ENCODE measurements around the gene FAM89A.
"Not testable (repeated sequence)": the region's sequence is repeated elsewhere in the genome, so short reads cannot be mapped to it uniquely, and the experiment has no call there.

FAM89A gene

GRCh38 chr1:231035799-231036198 is 4.3 kb downstream of the FAM89A start:
- DNase-seq (ENCODE audit: low read depth in 2 of 3, low spot score in 1 of 3) = no peak

GRCh38 chr1:231032963-231033362 is 7.1 kb downstream of the FAM89A start:
- DNase-seq (ENCODE audit: low read depth in 2 of 3, low spot score in 1 of 3) = no peak

GRCh38 chr1:231029841-231030240 is 10.2 kb downstream of the FAM89A start:
- no peak for DNase-seq (ENCODE audit: low read depth in 2 of 3, low spot score in 1 of 3)

GRCh38 chr1:231029247-231029646 is 10.8 kb downstream of the FAM89A start:
- not testable (repeated sequence) for DNase-seq (ENCODE audit: low read depth in 2 of 3, low spot score in 1 of 3)

- DNase-seq (ENCODE audit: low read depth in 2 of 3, low spot score in 1 of 3) = no peak
Measured at GRCh38 chr1:231028682-231029081, 11.4 kb downstream of the FAM89A start.

- no peak for DNase-seq (ENCODE audit: low read depth in 2 of 3, low spot score in 1 of 3)
Measured at GRCh38 chr1:231027971-231028370, 12.1 kb downstream of the FAM89A start.

GRCh38 chr1:231027136-231027925 is 12.7 kb downstream of the FAM89A start:
- DNase-seq (ENCODE audit: low read depth in 2 of 3, low spot score in 1 of 3) = no peak

GRCh38 chr1:231026576-231026975 is 13.5 kb downstream of the FAM89A start:
- no peak for DNase-seq (ENCODE audit: low read depth in 2 of 3, low spot score in 1 of 3)

GRCh38 chr1:231023150-231023549 is 16.9 kb downstream of the FAM89A start:
- DNase-seq (ENCODE audit: low read depth in 2 of 3, low spot score in 1 of 3) = no peak

- not testable (repeated sequence) for DNase-seq (ENCODE audit: low read depth in 2 of 3, low spot score in 1 of 3)
Measured at GRCh38 chr1:231022543-231022942, 17.5 kb downstream of the FAM89A start.

- DNase-seq (ENCODE audit: low read depth in 2 of 3, low spot score in 1 of 3) = no peak
Measured at GRCh38 chr1:231021540-231022031, 18.5 kb downstream of the FAM89A start.

GRCh38 chr1:231020816-231021215 is 19.2 kb downstream of the FAM89A start:
- no peak for DNase-seq (ENCODE audit: low read depth in 2 of 3, low spot score in 1 of 3)

- DNase-seq (ENCODE audit: low read depth in 2 of 3, low spot score in 1 of 3) = no peak
Measured at GRCh38 chr1:231020139-231020601, 19.9 kb downstream of the FAM89A start.

GRCh38 chr1:231019711-231020110 is 20.3 kb downstream of the FAM89A start:
- DNase-seq (ENCODE audit: low read depth in 2 of 3, low spot score in 1 of 3) = no peak

- no peak for DNase-seq (ENCODE audit: low read depth in 2 of 3, low spot score in 1 of 3)
Measured at GRCh38 chr1:231016966-231017365, 23.1 kb downstream of the FAM89A start.

GRCh38 chr1:231016234-231016633 is 23.8 kb downstream of the FAM89A start:
- no peak for DNase-seq (ENCODE audit: low read depth in 2 of 3, low spot score in 1 of 3)

- DNase-seq (ENCODE audit: low read depth in 2 of 3, low spot score in 1 of 3) = no peak
Measured at GRCh38 chr1:231013391-231014015, 26.6 kb downstream of the FAM89A start.

GRCh38 chr1:231011963-231012362 is 28.1 kb downstream of the FAM89A start:
- DNase-seq (ENCODE audit: low read depth in 2 of 3, low spot score in 1 of 3) = no peak

GRCh38 chr1:231011360-231011759 is 28.7 kb downstream of the FAM89A start:
- no peak for DNase-seq (ENCODE audit: low read depth in 2 of 3, low spot score in 1 of 3)

- not testable (repeated sequence) for DNase-seq (ENCODE audit: low read depth in 2 of 3, low spot score in 1 of 3)
Measured at GRCh38 chr1:231007535-231007934, 32.5 kb downstream of the FAM89A start.

- no peak for DNase-seq (ENCODE audit: low read depth in 2 of 3, low spot score in 1 of 3)
Measured at GRCh38 chr1:231001892-231002291, 38.2 kb downstream of the FAM89A start.

GRCh38 chr1:231000639-231001038 is 39.4 kb downstream of the FAM89A start:
- no peak for DNase-seq (ENCODE audit: low read depth in 2 of 3, low spot score in 1 of 3)

All from stimulated activated CD4-positive, alpha-beta T cell treated with anti-CD3 and anti-CD28 coated beads, Interleukin-12 subunit alpha, Interleukin-12 subunit beta, amount 100 ng/mL, for 48 hours (primary cell).